ENCODE measurements around the gene FSTL4.

FSTL4 gene

DNA sequence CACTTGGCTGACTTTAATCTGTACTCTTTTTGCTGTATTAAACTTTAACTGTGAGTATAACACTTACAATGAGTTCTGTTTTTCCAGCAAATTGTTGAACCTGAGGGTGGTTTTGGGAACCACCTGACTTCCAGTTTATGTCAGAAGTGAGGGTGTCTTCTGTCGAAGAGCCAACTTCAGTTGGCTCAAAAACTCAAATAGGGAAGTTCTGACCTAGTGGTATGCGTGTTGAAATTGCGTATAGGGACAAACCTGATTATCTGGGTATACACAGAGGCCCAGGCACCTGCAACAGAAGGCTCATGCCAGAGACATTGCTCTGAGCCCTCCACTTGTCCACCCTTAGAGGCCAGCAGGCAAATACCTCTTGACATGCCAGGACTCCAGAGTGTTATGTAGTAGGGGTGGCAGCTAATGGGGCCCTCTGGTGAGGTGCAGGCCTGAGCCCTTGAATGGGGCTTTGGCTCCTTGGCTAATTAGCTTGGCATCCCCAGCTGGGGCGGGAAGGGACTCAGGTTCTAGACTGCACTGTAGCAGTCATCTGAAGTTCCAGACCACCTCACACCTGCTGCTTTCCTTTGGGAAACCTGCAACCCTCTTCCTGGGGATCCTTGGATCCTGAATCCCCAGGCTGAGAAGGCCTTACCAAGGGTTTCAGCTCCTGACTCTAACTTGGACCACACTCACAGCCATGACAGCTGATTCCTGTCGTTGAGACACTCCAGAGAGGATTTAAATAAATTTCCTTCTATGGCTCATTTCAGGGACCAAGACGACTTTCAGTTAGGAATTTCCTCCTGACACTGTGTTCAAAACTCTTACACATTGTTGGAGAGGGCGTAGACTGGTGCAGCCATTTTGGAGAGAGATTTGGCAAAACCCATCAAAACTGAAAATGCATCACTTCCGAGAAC, 370.9 kb downstream of the FSTL4 start:
- no peak for DNase-seq (ENCODE audit: low spot score)

DNA sequence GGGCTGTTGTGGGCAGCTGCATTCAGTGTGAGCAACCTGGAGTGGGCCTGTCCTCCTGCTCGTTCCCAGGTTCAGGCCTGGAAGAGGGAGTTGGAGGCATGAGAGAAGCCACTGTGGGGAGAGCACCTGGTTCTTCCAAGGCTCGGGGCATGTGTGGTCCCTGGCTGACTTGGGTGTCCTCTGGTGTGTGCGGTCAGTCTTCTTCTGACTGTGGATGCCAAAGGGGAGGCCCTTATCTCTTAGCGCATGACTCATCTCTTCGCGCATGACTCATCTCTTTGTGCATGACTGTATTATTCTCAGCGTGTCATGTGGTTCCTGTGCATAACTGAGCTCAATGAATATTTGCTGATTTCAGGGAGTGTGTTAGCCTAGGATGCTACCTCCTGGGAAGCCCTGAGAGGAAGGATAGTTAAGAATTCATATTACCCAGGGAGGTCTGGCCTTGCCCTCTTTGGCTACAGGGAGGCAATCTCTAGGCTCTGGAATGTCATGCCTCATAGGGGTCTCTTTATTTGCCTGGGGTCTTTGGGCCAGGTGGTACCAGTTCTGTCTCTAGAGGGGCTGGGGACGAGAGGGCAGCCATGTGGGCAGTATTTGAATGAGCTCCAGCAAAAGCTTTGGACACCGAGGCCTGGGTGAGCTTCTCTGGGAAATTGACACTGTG, 371.8 kb downstream of the FSTL4 start:
- peak; percentile 73 for DNase-seq (ENCODE audit: low spot score)

DNA sequence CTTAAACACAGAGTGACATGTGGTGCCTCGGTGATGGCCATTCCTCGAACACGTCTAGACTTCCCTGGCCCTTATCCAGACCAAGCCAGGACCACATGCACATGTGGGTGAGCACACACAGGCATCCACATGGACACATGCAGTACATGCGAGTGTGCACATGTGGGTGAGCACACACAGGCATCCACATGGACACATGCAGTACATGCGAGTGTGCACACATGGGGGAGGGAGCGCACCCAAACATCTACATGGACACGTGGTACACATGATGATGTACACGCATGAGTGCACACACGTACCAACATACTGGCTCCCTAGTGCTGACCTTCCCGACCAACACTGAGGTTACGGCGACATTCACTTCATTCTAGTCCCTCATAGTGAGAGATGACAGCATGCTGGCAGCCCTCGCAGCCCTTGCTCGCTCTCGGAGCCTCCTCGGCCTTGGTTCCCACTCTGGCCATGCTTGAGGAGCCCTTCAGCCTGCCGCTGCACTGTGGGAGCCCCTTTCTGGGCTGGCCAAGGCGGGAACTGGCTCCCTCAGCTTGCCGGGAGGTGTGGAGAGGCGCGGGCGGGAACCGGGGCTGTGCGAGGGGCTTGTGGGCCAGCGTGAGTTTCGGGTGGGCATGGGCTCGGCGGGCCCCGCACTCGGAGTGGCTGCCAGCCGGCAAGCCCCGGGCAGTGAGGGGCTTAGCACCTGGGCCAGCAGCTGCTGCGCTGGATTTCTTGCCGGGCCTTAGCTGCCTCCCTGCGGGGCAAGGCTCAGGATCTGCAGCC, 373.7 kb downstream of the FSTL4 start:
- no peak for DNase-seq (ENCODE audit: low spot score)

DNA sequence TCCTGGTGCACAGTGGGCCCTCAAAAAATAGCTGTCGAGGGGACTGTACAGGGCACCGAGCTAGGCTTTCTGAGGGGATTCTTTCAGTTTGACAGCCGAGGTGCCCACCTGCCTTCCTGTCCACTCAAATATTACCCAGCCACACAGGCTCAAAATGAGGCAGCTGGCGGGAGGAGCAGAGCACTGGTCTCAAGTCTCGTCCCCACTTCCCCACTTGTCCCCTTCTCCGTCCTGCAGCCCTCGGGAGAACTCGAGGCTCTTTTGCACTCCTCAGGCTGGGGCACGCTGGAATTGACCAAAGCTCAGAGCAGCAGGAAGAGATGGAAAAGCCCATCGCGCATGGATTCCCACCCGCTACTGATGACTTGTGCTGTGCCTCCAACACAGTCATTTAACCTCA, 375.4 kb downstream of the FSTL4 start:
- no peak for DNase-seq (ENCODE audit: low spot score)

DNA sequence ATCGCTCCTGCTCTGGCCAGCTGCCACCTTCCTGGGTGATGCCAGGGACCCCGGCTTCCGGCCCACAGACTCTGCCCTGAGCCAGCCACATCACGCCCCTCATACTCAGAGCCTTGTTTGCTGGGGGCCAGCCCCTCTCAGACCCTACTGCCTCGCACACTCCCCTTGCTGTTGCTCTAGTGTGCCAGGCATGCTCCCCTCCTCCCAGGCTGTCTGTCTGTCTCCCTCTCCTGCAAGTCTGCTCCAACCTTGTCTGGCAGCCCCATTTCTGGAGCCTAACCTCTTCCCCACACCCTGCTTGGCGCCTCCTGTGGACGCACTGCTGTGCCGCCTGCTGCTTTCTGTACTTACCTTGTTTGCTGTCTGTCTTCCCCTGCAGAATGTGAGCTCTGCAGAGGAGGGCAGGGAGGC, 375.8 kb downstream of the FSTL4 start:
- DNase-seq (ENCODE audit: low spot score), result no peak

DNA sequence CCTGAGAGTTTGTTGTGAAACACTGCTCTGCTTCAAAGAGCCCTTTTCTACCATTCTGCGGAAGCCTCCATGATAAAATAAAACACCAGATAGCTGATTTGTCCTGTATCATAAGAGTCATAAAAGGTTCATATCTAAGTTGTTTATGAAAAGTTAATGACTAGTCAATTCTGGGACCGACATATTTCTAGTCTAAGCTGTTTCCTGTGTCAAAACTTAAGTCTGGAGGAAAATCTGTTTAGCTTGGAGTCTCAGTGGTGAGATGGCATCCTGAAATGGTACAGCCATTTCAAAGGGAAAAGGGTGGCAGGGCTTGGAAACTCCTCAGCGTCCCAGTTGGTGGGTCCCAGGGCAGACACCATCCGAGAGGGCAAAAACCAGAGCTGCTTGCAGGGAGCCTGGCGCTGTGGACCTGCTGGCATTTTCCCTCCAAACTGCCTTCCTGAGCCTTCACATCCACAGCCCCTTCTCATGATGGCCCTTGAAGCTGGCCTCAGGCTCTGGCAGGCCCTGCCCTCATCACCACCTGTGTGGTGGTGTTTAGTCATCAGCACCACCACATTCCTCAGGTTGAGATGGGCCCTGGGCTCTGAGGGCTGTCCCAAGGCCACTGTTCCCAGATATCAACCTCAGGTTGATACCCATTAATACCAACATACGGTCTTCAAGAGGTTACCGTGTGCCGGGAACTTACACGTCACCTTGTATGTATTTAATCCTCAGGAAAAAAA, 376.5 kb downstream of the FSTL4 start:
- DNase-seq (ENCODE audit: low spot score), result no peak

DNA sequence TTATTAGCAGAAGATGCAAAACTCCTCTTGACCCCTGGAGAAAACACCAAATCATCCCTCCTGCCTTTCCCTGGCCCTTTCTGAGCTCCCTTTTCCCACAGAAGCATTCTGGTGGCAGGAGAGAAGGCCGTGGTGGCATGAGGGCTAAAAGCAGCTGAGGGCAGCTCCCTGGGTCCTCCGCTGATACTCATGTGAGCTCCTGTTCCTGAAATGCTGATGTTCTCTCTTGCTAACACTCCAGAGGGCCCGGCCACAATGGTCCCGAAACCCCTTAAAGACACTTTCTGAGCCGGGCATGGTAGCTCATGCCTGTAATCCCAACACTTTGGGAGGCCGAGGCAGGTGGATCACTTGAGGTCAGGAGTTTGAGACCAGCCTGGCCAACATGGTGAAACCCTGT, 377.4 kb downstream of the FSTL4 start:
- DNase-seq (ENCODE audit: low spot score), result no peak

DNA sequence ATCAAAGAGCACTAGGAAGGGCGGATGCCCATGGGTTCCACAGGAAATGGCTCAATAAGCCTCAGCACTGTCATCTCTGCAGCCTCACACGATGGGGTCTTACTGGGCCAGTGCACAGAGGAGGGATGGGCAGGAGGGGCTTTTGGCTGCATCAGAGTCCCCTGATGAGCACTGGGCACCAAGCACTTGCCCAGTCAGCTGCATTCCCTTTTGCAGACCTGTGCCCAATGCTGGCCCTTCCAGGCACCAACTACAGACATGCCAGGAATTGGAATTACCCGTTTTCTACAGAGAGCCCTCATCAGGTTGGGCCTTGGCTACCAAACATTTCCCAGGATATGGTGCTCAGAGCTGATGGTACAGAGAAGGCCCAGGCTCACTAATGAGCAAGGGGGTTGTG, 378.1 kb downstream of the FSTL4 start:
- DNase-seq (ENCODE audit: low spot score), result no peak

DNA sequence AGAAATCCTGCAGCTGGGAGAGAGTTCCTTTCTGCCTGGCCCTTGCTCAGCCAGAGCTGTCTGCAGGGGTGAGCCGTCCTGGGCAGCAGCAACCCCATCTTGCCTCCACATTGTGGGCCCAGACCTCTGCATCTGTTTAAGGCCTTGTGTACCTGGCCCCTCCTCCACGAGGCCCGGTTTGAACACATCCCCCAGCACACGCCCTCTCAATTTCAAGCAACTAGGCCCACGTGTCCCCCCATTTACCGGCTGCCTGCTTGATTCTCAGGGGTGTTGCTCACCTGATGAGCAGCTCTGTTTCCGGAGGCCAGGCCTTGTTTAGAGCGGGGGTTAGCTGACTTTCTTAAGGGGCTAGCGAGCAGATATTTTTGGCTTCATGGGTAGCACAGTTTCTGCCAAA, 378.7 kb downstream of the FSTL4 start:
- DNase-seq (ENCODE audit: low spot score), result no peak

DNA sequence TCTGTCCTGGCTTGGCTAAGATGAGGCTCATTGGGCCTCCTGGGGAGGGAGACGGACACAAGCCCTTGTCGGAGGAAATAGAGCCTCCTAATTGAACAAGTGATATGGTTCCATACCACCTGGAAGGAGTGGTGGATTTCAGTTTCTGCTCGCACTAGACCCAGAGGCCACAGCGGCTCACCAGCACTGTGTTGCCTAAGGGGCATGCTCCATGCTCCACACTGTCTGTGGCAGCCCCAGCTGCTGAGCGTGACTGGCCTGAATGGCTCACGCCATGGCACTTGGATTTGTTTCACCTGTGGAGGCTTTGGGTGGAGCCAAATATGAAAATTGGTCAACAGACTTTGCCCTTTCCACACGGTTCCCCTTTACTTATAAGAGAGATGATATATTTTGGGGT, 379.4 kb downstream of the FSTL4 start:
- DNase-seq (ENCODE audit: low spot score), result no peak

DNA sequence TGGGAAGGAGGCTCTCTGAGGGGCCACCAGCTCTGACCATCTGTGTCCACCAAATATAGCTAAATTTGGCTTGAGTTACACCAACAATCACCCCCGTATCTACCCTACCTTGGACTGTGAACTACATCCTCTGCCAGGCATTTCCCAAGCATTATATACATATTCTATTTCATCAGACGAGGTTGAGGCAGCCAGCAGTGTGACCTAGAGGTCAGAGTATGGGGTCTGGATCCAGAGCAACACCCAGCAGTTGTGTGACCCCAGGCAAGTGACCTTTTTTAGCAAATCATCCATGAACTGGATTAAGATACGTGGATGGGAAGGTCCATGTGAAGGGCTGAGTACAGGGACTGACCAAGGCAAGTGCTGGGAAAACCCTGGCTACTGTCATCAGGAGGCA, 379.9 kb downstream of the FSTL4 start:
- no peak for DNase-seq (ENCODE audit: low spot score)

DNA sequence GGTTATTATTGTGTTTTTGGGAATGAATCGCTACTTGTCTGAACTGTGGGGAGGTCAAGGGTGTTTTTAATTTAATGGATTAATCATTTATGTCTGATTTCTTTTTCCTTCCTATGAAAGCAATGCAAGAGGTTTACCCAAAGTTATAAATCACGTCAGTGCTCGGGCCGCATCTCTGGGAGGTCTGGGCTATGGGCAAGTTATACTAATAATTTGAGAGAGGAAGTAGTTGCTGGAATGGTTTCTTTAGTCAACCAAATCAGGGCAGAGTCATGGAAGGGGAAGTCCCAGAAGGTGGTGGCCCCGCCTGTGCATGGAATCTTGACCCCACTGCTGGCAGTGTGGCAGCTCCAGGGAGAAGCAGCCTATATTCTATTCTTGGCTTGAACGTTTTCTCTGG, 380.3 kb downstream of the FSTL4 start:
- DNase-seq (ENCODE audit: low spot score), result no peak

DNA sequence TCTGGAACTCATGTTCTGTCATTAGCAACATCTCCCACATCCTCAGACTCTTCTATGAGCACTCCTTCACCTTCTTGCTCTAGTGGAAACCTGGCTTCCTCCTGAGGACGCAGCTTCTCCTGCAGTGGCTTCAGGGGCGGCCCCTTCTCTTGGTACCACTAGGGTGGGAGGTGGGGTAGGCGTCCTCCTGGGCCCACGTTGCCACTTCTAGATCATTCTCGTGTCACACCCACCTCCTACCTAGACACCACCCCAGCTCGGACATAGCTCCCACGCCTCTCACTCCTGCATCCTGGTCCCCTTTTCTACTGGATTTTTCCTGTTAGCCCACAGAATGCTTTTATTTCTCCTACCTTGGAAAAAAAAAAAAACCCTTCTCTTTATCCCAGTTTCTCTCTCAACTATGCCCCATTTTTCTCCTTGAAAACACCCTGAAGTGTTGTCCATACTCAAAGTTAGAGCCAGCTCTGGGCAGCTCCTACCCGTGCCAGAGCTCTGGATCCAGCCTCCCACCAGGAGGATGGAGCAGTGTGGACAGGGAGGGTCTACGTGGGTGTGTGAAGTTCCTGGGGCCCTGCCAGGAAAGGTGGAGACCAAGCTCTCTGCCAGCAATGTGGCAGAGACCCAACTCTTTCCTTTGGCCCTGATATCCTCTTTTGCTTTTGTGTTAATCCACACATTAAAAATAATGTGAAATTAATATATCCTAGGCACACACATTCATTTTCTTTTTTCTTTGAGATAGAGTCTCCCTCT, 381.3 kb downstream of the FSTL4 start:
- no peak for DNase-seq (ENCODE audit: low spot score)

DNA sequence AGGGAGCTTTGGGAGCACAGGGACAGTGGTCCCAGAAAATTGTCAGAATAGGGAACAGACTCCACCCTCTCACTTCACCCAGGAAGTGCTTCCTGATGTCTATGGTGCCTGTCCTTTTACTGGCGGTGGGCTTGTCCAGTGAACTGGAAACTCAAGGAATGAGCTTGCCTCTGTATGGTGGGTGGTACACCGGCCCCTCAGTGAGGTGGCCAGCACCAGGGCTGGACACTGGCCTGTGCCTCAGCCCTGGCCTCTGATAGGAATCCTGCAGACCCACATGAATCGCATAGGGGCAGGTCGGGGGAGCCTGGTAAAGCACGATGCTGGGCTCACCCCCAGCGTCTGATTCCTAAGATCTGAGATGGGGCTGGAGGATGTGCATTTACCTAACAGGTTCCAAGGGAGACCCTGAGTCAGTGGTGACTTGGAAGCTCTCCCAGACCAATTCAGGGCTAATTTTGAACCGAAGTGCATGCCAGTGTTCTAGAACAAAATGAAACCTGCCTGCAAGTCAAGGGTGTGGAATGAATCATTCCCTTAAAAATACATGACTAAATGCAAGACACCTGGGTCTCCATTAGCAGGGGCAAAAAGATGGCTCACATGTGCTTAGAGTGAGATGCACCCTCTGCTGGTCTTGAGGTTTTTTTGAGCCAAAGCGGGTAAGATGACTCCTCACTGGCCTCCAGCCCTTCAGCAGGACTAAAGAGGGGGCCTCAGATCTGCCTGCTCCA, 382.2 kb downstream of the FSTL4 start:
- DNase-seq (ENCODE audit: low spot score), result no peak

DNA sequence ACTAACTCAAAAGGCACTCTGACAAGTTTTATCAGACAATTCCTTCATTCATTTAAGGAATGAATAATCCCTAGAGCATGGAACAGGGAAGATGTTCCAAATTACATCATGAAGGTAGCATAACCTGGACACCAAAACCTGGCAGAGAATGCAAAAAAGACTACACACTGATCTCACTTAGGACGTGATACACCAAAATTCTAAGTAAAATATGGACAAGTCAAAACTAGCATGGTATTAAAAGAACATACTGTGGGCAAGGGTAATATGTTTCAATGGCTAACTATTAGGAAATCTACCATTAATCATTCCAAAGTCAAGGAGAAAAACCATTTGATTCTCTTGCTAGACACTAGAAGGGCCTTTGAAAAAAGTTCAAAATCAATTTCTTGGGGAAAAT, 384.0 kb downstream of the FSTL4 start:
- DNase-seq (ENCODE audit: low spot score), result no peak

DNA sequence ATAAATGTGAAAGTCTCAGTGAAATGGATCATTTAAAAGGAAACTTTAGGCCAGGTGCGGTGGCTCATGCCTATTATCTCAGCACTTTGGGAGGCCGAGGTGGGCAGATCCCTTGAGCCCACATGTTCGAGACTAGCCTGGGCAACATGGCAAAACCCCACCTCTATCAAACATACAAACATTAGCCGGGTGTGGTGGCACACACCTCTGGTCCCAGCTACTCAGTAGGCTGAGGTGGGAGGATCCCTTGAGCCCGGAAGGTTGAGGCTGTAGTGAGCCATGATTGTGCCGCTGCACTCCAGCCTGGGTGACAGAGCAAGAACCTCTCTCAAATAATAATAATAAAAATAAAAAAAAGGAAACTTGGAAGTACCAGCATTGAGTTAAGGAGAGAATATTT, 384.4 kb downstream of the FSTL4 start:
- no peak for DNase-seq (ENCODE audit: low spot score)

DNA sequence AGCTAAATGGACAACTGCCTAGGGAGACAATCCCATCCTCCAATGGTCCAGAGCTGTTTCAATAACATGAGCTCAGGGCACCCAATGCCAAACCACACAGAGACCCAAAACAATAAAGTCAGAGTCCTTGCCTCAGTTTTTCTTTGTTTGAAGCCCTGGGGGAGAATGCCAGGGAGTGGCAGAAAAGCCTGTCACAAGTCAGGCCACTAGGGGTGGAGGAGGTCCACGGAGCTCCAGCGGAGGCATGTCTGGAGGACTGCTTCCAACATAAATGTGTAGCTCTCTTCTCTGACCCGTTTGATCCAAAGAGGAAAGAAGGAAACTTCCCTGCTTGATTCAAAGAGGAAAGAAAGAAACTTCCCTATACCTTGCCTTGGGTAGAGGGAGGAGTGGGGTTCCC, 385.3 kb downstream of the FSTL4 start:
- DNase-seq (ENCODE audit: low spot score), result no peak

DNA sequence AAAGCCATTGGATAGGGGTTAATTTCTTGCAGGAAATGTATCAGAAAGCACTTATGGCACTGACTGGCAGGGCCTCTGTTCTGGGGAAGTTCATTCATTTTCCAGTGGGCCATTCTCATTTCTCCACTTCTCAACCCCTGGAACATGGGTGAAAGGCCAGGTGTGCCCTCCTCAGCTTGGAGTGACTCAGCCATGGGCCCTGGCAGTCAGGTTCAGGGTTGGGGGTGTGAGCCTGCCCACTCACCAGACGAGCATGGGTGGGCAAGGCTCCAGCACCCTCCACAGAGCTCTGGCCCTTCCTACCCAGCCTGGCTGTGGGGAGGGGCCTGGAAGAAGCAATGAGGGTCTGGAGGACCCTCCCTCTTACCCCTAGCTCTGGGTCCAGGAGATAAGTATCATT, 386.2 kb downstream of the FSTL4 start:
- no peak for DNase-seq (ENCODE audit: low spot score)

DNA sequence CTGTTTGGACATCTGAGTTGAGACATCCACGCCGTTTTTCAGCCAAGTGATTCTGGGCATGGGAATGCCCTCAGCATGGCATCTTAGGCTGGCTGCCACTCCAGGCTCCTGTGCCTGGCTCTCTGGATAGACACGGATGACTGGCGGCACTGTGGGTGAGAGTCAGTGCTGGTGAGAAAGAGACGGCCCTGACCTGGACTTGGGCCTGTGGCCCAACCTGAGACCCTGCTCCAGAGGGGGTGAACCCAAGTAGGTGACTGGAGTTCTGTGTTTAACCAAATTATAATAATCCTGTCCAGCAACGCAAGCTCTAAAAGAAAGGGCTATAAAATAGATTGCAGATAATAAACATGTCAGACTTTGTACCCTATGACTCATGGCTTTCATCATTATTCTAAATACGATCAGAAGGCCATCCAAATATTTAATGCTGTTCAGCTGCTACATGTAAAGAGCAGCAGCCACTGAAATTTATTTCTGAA, 386.6 kb downstream of the FSTL4 start:
- DNase-seq (ENCODE audit: low spot score), result no peak

DNA sequence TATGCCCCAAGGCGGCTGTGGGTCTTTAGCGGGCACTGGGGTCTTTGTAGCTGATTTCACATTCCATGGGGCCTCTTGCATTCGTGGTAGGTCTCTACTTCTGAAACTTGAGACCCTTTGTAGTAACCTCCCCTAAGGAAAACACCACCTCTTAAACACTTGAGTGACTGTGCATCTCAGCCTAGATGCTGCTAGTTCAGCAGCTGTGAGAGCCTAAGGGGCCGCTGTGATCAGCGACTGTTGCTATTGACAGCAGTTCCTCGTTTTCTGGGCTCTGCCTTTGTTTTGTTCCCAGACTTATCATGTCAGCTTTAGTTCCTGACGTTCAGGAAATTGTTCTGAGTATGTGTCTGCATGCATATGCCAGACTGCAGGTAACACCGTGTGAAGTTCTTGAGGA, 389.4 kb downstream of the FSTL4 start:
- DNase-seq (ENCODE audit: low spot score), result peak; percentile 20

DNA sequence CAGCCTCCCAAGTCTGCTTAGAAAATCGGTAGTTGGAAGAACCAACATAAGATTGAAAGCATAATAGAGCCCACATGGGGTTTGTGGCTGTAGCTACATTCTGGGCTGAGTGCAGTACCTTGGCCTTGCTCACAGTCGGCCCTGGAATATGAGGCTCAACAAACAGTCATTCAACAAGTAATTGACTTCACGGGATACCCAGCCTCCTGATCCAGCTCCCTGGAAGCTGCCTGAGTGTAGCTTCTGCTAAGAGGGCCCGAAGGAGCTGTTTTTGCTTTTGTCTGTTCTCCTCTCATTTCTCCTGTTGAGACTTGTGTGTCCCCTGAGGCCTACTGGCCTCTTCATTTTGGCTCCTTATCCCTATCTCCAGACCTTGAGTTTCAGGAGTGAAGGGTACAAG, 389.8 kb downstream of the FSTL4 start:
- DNase-seq (ENCODE audit: low spot score), result no peak
